HG03039 (cell line): ENCODE results near the gene CTNNA1.

ENCODE experiments used
- ATAC-seq: cut with Tn5 transposase; IDR thresholded peaks from one replicate; pipeline ENCODE4 v1.9.1; 2021; ENCODE audit warnings: mild to moderate bottlenecking, moderate library complexity; ENCODE audit not compliant: unreplicated experiment

The CTNNA1 gene

DNA sequence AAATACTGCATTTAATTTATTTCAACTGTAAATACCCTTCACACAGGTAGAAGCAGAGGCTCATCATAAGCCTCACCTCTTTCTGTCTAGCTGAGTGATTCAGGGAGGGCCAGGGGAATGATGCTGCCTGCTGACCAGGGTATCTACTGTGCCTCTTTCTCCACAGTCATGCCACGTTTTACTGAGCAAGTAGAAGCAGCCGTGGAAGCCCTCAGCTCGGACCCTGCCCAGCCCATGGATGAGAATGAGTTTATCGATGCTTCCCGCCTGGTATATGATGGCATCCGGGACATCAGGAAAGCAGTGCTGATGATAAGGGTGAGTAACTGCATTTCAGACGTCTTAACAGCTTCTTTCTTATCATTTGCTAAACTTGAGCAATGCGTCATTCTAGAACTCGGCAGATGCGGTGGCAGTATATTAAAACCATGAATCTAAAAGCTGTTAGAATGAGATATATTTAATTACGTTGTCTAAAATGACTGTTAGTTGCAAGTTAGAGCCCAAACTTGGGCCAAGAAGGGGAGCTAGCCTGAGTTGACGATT is 171.9 kb downstream of the CTNNA1 start:
- ATAC-seq: no peak

DNA sequence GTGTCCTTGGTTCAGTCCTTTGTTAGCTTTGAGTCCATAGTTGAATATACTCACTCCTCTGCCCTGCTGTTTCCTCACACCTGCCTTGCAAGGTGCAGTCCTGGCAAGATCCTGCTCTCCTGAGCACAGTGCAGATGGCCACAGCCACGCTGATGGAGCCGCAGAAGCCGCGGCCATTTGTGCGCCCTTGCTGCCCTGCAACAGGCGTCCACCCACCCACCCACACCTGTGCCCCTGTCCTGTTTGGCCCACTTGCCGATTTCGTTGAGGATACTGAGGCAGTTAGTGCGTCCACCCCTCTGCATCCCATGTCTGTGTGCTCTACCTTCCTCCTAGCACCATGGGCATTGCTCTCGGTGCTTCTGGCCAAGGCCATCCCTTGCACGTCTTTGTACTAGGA is 173.0 kb downstream of the CTNNA1 start:
- ATAC-seq: no peak

DNA sequence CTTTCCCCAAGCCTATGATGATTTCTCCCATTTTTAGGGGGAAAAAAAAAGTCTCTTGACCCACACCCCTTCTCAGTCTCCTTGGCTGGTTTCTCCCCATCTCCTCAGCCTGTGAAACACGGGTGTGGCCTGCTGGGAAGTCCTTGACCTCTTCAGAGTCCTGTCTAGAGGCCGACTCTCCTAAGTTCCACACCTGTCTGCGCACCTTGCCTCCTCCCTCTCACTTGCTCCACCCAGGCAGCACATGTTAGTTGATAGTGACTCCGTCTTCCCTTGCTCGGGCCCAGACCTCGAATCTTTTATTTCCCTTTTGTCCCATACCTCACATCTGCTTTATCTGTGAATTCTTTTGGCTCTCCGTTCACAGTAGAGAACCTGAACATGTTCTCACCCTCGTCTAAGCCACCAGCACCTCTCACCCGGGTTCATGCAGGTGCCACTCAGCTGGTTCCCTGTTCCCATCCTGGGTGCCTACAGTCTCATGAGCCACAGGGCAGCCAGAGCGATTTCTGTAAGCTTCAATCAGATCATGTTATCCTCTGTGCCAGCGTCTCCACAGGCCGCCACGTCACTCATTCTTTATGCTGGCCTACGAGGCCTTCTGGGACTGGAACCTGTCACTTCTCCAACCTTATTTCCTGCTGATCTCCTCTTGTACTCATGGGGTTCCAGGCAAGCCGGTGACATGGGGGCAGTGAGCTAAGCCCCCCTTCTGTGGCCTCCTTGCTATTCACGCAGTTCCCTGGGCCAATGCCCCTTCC is 173.6 kb downstream of the CTNNA1 start:
- ATAC-seq: no peak

DNA sequence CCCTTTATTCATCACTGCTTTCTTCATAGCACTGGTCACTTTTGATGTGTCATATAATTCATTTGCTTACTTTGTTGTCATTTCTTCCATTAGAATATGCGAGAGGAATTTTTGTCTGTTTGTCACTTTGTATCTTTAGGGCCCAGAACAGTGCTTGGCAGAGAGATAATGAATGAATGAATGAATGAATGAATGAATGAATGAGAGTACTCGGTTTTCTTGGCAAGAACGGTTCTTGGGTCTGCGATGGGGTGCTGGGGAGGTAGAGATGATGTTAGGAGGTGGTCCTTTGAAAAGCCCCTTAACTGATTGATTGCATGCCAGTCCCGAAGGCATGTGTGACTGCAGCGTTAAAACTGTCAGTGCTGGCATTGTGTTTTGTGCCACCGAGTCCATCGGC is 174.3 kb downstream of the CTNNA1 start:
- no peak for ATAC-seq

DNA sequence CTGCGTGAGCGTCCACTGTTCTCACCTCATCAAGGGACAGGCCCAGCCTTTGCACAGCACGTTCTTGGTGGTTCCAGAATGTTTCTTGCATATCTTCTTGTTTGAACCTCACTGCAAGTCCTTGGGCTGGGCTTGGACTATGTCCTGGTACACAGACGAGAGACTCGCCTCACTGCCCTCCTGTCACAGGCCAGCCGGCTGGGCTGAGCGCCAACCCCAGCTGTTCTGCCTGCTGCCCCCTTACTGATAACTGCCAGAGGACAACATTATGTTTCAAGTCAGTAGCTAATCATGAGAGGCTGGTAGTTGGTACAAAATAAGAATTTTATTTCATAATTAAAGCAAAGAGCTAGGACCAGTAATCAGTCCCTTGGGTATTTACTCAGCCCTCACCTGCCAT is 174.8 kb downstream of the CTNNA1 start:
- no peak for ATAC-seq

DNA sequence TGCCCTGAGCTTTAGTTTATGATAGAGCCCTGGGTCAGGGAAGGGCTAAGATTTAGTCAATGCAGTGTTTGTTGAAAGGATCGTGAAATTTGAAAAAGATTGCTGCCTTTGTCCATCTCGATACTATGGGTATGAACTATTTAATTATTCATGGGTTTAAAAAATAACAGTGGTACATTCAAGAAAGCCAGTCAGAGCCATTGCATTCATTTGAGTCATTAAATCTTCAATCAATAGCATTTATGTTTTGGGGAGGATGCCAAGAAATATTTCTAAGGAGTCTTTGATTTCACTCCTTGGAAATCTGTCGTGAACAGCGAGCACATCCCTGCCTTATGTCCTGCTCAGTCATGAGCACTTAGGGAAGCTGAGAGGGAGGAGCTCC is 176.3 kb downstream of the CTNNA1 start:
- no peak for ATAC-seq

DNA sequence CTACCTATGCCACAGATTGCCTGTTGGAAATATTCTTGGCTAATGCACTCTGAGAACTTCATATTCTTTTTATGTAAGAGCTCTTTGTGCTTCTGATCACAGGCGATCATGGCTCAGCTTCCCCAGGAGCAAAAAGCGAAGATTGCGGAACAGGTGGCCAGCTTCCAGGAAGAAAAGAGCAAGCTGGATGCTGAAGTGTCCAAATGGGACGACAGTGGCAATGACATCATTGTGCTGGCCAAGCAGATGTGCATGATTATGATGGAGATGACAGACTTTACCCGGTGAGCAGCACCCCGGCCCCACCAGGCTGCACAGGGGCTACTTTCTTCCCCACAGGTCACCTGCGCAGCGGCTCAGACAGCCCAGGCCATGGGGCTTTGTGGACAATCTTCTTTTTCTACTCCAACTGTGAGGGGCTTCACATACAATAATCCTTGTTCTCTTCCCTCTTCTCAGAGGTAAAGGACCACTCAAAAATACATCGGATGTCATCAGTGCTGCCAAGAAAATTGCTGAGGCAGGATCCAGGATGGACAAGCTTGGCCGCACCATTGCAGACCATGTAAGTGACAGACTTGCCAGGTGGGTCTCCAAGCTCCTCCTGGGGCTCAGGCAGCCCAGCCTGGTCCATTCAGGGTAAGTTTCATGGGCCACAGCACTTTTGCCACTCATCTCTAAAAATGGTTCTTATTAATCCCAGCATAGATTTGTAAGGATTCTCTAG is 177.3 kb downstream of the CTNNA1 start:
- no peak for ATAC-seq

DNA sequence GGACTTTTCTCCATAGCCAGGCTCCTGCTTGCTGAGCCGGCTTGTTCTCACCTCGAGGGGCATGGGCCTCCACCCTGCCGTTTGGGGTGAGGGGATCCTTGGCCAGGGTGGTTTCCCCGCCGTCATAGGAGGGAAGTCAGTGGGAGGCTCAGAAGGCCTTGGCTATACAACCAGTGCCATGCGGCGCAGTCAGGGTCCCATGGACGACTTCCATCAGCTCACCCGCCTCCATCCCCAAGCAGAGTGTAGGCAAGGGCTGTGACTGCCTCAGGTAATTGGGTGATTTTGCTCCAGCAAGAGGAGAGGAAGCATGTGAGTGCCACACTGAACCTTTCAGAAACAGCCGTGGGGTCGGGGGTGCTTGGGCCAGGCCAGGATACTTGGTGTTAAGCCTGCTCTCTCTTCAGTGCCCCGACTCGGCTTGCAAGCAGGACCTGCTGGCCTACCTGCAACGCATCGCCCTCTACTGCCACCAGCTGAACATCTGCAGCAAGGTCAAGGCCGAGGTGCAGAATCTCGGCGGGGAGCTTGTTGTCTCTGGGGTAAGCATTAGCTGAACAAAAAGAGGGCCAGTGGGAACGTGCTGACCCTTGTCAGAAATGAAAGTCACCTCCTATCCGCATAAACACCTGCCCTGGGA is 179.1 kb downstream of the CTNNA1 start:
- no peak for ATAC-seq

DNA sequence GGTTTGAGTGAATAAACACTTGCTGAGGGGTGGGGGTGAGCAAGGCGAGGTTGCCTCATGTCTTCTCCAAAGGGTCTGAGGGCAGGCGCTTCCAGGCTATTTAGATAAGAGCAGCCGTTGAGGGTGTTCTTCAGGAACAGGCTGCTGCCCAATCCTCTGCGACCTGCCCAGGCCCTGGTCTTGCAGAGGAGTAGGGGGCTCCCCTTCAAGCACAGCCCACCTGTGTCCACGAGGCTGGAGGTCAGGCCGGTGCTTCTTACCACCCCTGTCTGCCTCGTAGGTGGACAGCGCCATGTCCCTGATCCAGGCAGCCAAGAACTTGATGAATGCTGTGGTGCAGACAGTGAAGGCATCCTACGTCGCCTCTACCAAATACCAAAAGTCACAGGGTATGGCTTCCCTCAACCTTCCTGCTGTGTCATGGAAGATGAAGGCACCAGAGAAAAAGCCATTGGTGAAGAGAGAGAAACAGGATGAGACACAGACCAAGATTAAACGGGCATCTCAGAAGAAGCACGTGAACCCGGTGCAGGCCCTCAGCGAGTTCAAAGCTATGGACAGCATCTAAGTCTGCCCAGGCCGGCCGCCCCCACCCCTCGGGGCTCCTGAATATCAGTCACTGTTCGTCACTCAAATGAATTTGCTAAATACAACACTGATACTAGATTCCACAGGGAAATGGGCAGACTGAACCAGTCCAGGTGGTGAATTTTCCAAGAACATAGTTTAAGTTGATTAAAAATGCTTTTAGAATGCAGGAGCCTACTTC is 180.5 kb downstream of the CTNNA1 start:
- ATAC-seq: no peak

DNA sequence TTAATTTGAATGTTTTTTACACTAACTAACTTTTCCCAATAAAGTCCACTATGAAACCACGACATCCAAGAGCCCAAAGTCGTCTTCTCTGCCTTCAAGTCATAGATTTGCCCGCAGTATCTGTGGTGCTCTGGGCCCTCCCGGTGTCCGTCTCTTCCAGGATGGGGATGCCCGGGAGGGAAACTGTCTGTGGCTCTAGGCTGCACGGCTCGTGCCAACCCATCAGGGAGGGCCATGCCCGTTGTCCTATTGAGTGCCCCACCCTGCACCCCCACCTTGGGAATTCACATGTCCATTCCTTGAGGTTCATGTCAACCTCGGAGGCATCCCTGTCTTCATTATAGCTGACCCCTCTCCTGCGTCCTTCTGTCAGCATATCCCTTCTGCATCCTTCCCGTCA is 181.7 kb downstream of the CTNNA1 start:
- ATAC-seq: no peak

DNA sequence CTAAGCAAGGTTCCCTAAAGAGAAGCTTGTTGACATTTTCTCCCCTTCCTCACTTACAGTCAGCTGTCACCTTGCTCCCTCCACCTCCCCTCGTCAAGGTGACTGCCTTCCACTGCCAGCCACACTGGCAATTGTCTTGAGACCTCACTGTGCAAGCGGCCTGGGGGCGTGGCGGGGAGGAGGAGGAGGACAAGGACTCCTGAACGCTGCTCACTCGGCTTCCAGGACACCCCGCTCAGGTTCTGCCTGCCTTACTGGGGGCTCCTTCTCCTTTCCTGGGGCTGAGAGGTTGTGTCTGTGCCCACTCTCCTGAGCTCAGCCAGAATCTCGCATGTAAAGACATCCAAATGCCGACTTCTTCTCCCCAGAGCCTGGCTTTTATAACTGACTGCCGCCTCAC is 182.2 kb downstream of the CTNNA1 start:
- ATAC-seq: no peak

DNA sequence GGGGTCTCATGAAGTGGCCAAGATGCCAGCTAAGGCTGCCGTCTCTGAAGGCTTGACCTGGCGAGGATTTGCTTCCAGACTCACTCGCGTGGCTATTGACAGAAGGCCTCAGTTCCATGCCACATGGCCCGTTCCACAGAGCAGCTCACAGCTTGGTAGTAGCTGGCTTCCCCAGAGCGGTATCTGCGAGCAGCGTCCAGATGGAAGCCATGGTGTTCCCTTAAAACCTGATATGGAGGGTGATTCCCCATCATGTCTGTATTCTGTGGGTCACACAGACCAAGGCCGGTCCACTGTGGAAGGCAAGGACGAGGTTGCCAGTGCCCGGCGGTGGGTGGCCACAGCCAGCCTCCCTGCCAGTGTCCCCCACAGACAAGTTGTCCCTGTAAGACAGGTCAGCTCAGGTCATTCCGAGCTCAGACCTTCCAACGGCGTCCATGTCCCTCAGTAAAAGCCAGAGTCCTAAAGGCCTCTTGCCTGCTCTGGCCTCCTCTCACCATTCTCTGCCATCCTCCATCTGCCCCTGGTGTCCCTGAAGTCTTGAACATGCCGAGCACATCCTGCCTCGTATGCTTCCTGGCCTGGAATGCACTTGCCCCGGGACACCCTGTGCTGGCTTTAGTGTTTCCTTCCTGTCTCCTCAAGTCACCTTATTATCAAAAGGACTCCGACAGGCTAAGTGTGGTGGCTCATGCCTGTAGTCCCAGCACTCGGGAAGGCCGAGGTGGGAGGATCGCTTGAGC is 183.2 kb downstream of the CTNNA1 start:
- no peak for ATAC-seq

DNA sequence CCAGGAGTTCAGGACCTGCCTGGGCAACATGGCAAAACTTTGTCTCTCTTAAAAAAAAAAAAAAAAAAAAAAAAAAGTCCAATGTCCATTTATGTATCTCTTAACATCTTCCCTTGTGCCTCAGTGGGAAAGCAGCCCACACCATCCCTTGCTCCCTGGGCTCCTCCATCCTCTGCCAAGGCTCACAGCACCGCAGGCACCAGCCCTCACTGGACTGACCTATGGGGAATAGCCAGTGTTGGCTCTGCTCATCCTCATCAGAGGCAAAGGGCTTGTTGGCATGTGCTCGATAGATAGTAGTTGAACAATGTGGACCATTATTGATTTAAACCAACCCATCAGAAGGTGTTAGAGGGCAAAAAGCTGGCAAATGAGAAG is 183.7 kb downstream of the CTNNA1 start:
- ATAC-seq: no peak

DNA sequence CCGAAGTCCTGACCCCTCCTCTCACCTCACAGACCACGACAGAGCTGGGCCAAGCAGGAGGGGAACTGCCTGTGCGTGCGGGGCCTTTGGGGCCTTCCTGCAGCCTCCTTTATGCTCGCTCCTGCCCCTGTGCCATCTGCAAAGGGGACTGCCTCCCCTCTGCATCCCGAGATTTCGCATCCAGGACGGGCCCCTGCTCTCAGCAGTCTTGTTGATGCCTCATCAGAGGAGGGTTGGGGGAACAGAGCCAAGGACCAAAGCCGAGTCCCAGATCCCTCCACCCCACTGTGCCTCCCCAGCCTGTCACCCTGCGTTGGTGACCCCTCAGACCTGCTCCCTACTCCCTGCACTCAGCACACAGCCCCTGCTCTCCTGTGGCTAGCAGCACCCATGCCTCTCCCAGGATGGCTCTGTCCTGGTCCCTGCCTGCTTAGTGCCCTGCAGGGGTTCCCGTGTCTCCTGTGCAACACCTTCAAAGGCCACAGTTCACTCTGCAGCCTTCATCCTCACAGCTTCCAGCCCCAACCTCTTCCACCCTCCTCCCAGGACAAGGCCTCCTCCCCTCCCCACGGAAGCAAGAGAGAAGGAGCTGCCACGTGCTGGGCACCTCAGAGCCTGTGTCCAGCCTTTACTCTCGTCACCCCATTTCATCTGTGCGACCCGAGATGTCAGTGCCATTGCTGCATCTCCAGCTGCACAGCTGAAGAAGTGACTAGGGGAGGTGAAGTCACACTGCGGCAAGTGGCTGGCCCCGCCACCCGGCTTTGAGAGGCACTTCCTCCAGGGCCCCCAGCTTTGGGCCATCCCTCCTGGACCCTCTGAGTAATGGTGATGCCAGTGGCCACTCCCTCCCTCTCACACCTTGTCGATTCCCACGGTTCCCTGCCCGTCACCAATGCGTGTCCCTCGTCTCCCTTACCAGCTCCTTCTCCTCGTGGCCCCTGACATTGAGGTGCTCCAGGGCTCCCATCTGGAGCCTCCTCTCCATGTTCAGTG is 184.5 kb downstream of the CTNNA1 start:
- ATAC-seq: no peak

DNA sequence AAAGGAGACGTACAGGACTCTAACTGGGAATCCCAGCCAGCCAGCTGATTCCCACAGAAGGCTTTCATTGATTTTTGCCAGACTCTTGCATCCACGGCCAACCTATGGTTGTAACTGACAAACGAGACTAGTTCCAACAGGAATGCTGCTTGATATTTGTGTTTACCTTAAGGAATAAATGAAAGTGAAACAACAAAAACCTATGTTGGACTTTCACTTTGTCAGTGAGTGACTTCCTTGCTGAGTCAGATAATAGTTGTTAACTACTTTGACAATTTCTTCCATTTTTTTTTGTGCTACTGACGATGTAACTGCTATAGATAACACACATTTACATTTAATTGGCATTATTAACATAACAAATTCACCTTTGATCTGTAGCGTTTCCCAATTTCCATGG is 185.3 kb downstream of the CTNNA1 start:
- no peak for ATAC-seq

DNA sequence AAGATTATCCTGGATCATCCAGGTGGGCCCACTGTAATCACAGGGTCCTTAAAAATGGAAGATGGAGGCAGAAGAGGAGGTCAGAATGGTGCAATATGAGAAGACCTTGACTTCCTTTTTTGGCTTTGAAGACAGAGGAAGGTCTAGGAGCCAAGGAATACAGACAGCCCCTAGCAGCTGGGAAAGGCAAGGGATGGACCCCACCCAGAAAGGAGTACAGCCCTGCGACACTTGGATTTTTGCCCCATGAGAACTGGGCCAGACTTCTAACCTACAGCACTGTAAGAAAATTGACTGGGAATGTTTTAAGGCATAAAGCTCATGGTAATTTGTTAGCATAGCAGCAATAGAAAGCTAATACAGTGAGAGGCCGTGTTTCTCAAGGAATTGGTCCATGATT is 188.8 kb downstream of the CTNNA1 start:
- ATAC-seq: no peak

DNA sequence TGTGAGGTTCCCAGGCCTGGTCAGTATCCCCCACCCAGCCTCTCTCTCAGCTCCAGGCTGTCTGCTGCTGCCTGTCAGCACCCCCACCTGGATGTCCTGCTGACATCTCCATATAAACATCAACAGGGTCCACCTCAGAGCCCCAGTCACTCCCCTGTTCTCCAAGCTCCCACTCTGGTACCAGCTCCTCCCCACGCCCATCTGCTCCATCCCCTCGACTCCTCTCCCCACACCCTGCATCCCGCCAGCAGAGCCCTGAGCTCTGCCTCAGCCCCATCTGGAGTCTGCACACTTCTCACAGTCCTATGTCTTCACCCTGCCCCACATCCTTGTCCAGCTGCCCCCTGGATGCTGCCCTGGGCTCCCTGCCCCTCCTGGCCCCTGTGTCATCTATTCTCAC is 189.6 kb downstream of the CTNNA1 start:
- no peak for ATAC-seq

DNA sequence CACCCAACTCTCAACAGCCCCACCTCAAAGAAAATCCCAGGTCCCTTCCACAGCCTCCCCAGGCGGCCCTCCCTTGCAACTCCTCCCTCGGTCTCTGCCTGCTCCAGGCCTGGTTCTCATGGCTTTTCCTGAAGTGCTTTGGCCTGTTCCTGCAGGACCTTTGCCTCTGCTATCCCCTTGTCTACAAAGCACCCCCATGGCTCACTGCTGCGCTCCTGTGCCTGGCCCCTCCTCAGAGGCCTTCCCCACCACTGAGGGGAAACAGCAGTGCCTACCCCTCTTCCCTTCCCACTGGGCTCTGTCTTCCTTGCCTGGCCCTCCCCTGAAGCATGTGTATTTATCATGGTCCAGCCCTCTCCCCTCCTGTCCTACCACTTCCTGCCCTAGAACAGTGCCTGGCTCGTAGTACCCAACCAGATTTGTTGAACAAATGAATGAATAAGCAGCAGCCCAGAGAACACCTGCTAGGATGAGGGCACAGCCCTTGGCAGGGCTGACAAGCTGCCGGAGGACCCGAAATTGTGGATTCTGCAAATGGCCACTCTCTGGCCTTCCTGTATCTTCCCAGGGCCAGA is 190.5 kb downstream of the CTNNA1 start:
- no peak for ATAC-seq
